K562 (cell line): ENCODE measurements around the gene LRP1B.

Source experiments
- AFF4 ChIP-seq: sonication (generic); formaldehyde crosslinking; IDR thresholded peaks from 2 replicates; pipeline ENCODE4 v1.8.0; 2023; ENCODE audit warnings: mild to moderate bottlenecking, missing genetic modification reagents
- CEBPB ChIP-seq: fragments of 450-650 bp; IDR thresholded peaks from 2 replicates; pipeline ENCODE4 v1.6.1; 2016; ENCODE audit warnings: missing genetic modification characterization, missing compliant biosample characterization
- CHAMP1 ChIP-seq: fragments of 450-650 bp; IDR thresholded peaks from 2 replicates; pipeline ENCODE4 v1.6.1; 2016; ENCODE audit warnings: mild to moderate bottlenecking
- CTCF ChIP-seq, 3 experiments: IDR thresholded peaks in 2 of 3; conservative IDR thresholded peaks in 1 of 3; 2 replicates each; pipeline ENCODE4 v1.5.1; 2011 to 2012; ENCODE audit warnings: low read length in 3 of 3, mild to moderate bottlenecking in 3 of 3, control low read depth in 2 of 3, improper control_type of control experiment in 1 of 3, inconsistent platforms in 1 of 3, low read depth in 1 of 3, mixed read lengths in 1 of 3, moderate library complexity in 1 of 3; ENCODE audit not compliant: insufficient read depth in 2 of 3
- E2F4 ChIP-seq: sonication (generic); formaldehyde crosslinking; IDR thresholded peaks from 2 replicates; pipeline ENCODE4 v1.8.0; 2022; ENCODE audit warnings: mild to moderate bottlenecking, low read depth, missing genetic modification reagents
- FOXJ3 ChIP-seq: sonication (generic); formaldehyde crosslinking; IDR thresholded peaks from 2 replicates; pipeline ENCODE4 v1.4.0; 2020; ENCODE audit warnings: mild to moderate bottlenecking, missing genetic modification reagents
- GTF2B ChIP-seq: IDR thresholded peaks from 2 replicates; pipeline ENCODE4 v1.6.1; 2011; ENCODE audit not compliant: insufficient read length; ENCODE audit errors: extremely low read depth
- HDAC6 ChIP-seq: IDR thresholded peaks from 2 replicates; pipeline ENCODE4 v1.6.1; 2012; ENCODE audit warnings: low read depth, mild to moderate bottlenecking, control low read depth, inconsistent platforms, low read length, moderate library complexity
- IRF2 ChIP-seq: sonication (generic); formaldehyde crosslinking; IDR thresholded peaks from 2 replicates; pipeline ENCODE4 v1.8.1; 2022; ENCODE audit warnings: mild to moderate bottlenecking, missing genetic modification reagents
- KLF16 ChIP-seq: IDR thresholded peaks from 2 replicates; pipeline ENCODE4 v1.6.1; 2016; ENCODE audit warnings: antibody characterized with exemption
- MLX ChIP-seq, 2 experiments: fragments of 450-650 bp in 1 of 2; sonication (generic) in 1 of 2; formaldehyde crosslinking; conservative IDR thresholded peaks; 2 replicates each; pipeline versions ENCODE4 v1.4.0 to v1.8.1; 2020 to 2022; ENCODE audit warnings: mild to moderate bottlenecking in 1 of 2, missing genetic modification reagents in 1 of 2
- NFYB ChIP-seq: IDR thresholded peaks from 2 replicates; pipeline ENCODE4 v1.6.1; 2011; ENCODE audit warnings: mild to moderate bottlenecking, moderate library complexity; ENCODE audit not compliant: insufficient read length; ENCODE audit errors: extremely low read depth
- TBP ChIP-seq: optimal IDR thresholded peaks from 2 replicates; pipeline ENCODE3; 2011; ENCODE audit warnings: low read depth, low read length, improper control_type of control experiment

GRCh38 chr2:141930803-141931202 is 200.0 kb downstream of the LRP1B start:
- no peak for TF ChIP-seq NFYB
- no peak for TF ChIP-seq IRF2 (CRISPR knock-in tag)
- no peak for TF ChIP-seq CHAMP1
- no peak for TF ChIP-seq CTCF (IDR thresholded peaks at IDR 0.05 in 2 of 3, conservative IDR thresholded peaks at IDR 0.05 in 1 of 3; ENCODE audit: insufficient read depth in 2 of 3, low read depth in 1 of 3, low read length in 3 of 3)
- TF ChIP-seq HDAC6, result no peak
- no peak for TF ChIP-seq CEBPB
- no peak for TF ChIP-seq TBP
- TF ChIP-seq KLF16, result no peak
- TF ChIP-seq MLX (CRISPR knock-in tag; conservative IDR thresholded peaks at IDR 0.05), result no peak
- TF ChIP-seq E2F4, result no peak
- no peak for TF ChIP-seq FOXJ3
- TF ChIP-seq AFF4 (CRISPR knock-in tag), result no peak
- no peak for TF ChIP-seq GTF2B
